SU-DHL-6 (cell line): Measurements from ENCODE around the gene MCRIP2.

ENCODE experiments used
- EZH2phosphoT487 ChIP-seq: fragments of 200-600 bp; sonication (generic), shearing (Covaris generic); conservative IDR thresholded peaks from 2 replicates; pipeline ENCODE4 v1.6.1; 2018; ENCODE audit warnings: mild to moderate bottlenecking, antibody characterized with exemption, low read length, moderate library complexity, mixed read lengths
- TF ChIP-seq, protein P1 (sequence below): fragments of 200-600 bp; sonication (generic); IDR thresholded peaks from one replicate; pipeline ENCODE4 v1.5.1; 2017; ENCODE audit warnings: antibody characterized with exemption, mild to moderate bottlenecking, low read length, moderate library complexity; ENCODE audit not compliant: insufficient read depth, poor library complexity, severe bottlenecking

DNA sequence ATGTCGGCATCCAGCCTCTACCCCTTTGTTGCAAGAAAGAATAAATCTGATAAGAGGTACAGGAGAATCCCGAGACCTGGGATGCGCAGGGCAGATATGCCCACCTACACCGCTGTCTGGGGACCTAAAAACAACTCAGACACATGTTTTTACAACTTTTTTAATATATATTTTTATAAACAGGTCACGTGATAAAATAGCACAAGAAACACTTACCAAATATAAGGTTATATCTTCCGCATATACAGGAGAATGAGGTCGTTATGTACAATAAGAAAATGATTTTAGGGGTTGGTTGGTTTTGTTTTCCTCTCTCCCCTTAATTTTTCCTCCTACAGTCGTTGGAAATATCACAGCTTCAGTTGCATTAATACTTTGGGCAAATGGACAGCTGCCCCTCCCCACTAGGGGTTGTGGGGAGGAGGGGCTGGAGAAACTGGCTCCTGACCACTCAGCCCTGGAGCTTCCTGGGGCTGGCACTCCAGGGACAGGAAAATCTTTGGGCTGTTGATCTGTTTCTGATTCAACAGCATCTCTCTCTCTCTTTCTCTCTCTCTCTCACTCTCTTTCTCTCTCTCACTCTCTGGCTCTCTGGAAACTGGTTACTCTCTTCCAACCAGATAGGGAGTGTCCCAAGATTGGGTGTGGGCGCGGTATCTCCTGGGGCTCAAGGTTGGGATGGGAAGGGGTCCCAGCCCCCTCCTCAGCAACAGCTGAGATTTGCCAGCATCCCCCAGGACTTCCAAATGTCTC is 50.9 kb downstream of the MCRIP2 start:
- TF ChIP-seq, protein P1, sequence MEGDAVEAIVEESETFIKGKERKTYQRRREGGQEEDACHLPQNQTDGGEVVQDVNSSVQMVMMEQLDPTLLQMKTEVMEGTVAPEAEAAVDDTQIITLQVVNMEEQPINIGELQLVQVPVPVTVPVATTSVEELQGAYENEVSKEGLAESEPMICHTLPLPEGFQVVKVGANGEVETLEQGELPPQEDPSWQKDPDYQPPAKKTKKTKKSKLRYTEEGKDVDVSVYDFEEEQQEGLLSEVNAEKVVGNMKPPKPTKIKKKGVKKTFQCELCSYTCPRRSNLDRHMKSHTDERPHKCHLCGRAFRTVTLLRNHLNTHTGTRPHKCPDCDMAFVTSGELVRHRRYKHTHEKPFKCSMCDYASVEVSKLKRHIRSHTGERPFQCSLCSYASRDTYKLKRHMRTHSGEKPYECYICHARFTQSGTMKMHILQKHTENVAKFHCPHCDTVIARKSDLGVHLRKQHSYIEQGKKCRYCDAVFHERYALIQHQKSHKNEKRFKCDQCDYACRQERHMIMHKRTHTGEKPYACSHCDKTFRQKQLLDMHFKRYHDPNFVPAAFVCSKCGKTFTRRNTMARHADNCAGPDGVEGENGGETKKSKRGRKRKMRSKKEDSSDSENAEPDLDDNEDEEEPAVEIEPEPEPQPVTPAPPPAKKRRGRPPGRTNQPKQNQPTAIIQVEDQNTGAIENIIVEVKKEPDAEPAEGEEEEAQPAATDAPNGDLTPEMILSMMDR: no peak
- TF ChIP-seq EZH2phosphoT487: no peak
